GM19324 (cell line): ENCODE measurements around the gene TMEM163.
"Not testable (repeated sequence)": the region's sequence is repeated elsewhere in the genome, so short reads cannot be mapped to it uniquely, and the experiment has no call there.

ENCODE experiments used
- ATAC-seq: cut with Tn5 transposase; IDR thresholded peaks from one replicate; pipeline ENCODE4 v1.9.1; 2021; ENCODE audit warnings: mild to moderate bottlenecking, moderate library complexity; ENCODE audit not compliant: unreplicated experiment, low FRiP score

Gene TMEM163

DNA sequence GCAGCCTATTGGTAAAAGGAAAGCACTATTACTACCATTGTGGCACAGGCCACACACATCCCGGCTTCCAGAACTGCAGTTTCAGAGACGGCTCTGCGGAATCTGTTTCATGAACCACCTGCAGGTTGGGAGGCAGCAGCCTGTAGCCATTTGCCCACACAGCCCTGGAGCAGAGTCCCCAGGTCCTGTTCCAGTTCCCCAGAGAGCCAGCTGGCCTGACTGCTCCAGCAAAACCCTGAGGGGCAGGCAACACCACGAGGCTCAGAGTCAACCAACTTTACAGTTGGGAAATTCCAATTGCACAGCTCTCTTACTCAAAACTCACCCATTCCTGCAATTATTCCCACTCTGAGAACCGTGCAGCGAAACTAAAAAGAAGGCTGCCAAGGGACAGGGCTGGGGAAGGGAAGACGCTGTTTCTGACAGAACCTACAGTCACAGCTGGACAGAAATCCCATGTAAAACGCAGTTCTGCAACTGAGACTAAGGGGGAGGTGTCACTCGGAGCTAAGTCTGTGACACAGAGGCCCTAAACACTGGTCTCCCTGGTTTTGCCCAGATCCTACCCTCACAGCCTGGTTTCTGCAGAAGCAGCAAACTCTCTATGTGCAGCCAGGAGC is 219.4 kb downstream of the TMEM163 start:
- ATAC-seq, result no peak

GRCh38 chr2:134498654-134499053 is 220.1 kb downstream of the TMEM163 start:
- no peak for ATAC-seq

- no peak for ATAC-seq
Measured at GRCh38 chr2:134493797-134494196, 225.0 kb downstream of the TMEM163 start.

DNA sequence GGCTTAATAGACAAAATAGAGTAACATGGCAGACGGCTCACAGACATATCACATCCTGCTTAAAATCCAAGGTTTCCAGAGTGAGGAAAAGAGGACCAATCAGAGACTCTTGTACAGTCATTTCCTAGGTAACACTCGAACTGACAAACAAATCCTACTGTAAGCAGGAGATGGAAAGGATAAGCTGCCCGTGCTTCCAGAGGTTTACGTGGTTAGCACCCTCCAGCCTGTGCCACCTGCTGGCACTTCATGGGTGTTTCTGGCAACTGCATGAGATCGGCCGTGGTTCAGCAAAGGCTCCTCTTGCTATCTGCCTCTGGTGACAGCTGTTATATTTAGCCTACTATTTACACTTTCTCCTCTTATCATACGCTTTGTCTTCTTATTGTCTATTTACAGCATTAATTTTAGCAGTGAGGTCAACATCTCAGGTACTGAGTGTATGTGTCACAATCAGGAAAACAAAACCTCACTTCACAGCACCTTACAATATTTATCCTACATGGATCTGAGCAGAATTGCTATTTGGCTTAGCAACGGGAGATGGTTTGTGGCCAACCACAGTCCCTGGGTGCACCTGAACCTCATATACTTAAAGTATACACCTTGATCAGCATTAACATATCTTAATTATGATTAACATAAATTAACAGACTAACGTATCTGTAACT is 226.9 kb downstream of the TMEM163 start:
- no peak for ATAC-seq

DNA sequence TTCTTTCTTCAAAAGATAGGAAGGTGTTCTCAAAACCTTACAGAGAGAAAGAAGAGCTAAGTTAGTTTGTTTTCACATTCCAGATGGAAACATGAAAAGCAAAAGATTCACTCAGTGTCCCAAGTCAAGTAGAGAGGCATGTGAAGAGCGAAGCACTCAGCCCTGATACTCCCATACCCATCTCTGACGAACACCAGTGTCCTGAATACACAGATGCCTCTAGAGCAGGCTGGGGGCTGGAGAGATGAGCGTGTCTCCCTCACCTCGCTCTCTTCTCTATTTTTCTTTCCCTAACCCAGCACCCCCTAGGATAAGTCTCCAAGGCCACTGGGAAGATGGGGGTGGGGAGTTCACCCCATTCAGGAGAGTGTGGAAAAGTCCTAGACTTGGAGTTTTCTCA is 227.8 kb downstream of the TMEM163 start:
- ATAC-seq, result no peak

DNA sequence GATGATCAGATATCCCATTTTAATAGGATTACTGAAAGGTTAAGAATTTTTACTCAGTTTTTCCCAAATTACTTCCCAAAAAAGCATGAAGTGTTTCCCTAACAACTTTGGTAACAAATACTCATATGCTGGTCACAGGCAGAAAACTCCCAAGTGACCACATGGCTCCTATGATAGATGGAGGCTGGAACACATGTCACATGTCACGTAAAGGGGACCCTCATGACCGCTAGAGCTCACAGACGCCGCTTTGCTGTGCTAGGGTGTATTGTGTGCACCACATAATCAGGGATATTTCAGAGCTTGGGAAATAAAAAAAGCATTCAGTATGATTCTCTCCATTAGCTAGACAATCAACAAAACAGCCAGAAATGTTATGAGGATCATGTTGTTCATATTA is 228.2 kb downstream of the TMEM163 start:
- no peak for ATAC-seq

- no peak for ATAC-seq
Measured at GRCh38 chr2:134489732-134490384, 228.9 kb downstream of the TMEM163 start.

DNA sequence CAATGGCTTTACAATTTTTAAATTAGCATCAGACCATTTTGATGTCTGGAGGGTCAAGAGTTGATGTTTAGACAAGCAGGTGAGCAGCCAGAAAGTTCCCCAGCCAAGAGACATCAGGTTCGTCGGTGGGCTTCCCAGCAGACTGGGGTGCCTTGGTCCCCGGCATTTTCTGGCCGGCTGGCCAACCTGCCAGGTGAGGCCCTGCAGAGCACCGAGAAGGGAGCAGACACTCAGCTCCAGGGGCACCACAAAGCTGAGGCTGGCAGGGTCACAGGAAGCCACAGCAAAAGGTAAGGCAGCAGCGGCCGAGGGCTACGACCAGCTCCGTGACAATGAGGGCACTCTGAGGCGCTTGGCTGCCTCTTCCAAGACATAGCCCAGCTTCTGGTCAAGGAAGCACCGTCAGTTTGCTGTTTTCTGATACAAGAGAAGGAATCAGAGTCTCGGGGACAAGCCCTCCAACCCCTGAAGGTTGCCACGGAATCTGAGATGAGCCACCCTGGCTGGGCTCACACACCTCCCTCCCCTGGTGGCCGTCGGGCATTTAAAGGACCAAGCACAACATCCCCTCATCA is 235.9 kb downstream of the TMEM163 start:
- no peak for ATAC-seq

DNA sequence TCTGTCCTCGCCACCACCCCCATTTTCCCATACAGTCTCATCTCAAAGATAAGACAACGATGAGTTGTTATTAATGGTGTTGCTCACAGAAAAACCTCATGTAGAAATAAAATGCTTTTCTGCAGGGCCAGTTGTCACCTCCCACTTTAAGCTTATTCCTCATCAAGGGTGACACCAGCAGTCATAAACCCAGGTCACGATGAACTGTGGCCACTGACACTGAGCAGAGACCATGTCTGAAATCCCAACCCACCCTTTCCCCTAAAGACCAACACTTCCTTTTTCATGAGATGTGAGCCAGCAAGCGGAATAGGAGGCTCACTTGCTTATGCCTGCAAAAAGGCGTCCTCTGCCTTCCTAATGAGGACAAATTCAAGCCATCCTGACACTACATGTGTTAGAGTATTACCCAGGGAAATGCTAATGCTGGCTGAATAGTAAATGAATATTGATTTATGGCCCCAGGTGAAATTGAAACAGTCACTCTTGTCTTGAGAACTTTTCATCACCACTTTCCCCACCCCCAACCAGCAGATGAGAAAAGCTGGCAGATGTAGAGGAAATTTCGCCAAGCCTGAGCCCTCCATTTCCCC is 236.6 kb downstream of the TMEM163 start:
- no peak for ATAC-seq

DNA sequence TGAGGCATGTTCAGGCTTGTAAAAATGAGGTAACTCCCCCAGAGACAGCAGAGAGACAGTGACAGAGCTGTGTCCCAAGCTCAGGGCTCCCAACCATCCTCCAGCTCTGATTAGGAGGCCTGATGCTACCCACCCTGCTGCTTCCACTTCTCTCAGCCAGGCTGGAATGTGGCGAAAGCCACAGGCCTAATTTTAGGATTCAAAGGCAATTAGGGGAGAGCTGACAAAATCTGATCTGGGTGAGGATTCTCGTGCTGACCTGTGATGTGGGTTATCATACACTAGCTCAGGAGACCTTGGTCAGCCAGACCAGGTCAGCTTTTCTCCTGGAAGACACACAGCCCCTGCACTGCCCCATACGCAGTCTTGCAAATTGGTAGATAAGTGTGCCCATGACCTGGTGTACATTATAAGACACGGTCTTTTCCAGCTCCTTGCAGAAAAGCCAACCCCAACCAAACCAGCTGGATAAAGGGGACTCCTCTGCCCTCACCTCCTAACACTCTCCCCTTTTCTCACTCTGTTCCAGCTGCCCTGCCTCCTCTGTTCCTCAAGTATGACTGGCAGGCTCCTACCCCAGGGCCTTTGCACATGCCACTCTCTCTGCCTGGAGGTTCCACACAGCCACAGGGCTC is 239.0 kb downstream of the TMEM163 start:
- no peak for ATAC-seq

GRCh38 chr2:134476982-134477381 is 241.8 kb downstream of the TMEM163 start:
- not testable (repeated sequence) for ATAC-seq

GRCh38 chr2:134470561-134471168 is 248.1 kb downstream of the TMEM163 start:
- no peak for ATAC-seq

DNA sequence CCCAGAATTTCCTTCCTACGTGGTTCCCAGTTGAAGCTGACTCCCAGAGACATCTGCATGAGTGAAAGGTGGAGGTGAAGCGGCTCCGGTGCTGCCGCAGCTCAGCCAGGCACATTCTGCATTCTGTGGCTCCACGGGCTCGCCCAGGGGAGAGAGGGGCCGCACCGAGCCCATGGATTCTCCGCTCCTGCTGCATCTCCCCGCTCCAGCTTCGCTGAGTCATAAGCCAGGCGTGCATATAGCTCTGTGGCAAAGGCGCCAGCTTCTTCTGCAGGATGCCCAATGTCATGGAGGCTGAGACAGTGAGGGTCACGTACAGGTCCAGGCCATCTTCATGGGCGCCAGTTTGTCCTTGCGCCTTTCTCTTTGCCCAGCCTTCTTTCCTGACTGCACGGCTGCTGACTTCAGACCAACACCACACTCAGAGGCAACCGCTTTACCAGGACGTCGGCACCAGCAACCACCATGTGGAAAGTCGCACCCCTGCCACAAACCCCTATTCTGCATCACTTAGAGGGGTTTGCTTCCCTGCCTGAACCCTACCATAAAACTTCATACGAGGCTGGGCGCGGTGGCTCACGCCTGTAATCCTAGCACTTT is 249.2 kb downstream of the TMEM163 start:
- no peak for ATAC-seq

DNA sequence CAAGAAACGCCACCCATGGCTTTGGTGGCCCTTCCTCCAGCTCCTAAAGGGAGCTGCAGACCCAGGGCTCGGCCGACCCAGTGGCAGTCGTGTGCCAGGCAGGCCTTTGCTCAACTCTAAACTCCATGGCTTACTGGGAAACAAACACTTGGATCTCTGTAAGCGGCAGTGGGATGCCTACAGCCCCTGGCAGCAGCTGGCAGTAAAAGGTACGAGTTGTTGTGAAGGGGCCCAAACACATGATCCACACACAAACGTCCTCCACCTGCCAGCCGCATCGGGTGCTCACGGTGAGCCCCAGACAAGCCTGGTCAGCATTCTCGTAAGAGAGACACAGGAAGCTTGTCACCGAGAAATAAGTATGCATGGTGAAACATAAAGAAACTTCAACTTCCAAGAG is 250.0 kb downstream of the TMEM163 start:
- no peak for ATAC-seq

DNA sequence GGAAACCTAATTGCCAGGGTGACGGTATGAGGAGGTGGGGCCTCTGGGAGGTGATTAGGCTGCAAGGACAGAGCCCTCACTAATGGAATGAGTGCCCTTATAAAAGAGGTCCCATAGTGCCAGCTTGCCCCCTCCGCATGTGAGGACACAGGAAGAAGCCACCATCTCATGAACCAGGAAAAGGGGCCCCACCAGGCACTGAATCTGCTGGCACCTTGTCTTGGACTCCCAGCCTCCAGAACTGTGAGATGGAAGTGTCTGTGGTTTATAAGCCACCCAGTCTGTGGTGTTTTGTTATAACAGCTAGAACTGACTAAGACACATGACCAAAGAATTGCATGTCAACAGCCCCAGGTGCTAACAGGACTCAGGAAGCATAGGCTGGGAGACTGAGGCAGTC is 250.6 kb downstream of the TMEM163 start:
- ATAC-seq, result no peak

DNA sequence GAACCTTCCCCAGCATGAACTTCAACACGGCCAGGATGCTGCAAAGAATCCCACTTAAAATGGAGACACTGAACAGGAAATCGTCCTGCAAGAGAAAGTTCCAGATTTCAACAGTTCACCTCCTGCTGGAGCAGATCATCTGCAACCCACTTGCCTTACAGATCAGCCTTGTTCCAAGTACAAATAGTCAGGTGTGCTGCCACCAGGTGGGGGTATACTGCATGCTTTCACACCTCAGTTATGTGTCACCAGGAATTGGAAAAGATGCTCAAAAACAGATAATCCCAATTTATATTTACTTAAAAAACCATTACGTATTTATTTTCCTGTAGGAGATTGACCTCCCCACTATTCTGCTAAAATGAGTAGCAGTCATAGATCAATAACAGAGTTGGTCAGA is 252.7 kb downstream of the TMEM163 start:
- no peak for ATAC-seq

GRCh38 chr2:134465228-134466105 is 253.3 kb downstream of the TMEM163 start:
- ATAC-seq, result no peak

GRCh38 chr2:134463699-134464022 is 255.1 kb downstream of the TMEM163 start:
- no peak for ATAC-seq
